ENCODE results near the gene DCAF8.

DNA sequence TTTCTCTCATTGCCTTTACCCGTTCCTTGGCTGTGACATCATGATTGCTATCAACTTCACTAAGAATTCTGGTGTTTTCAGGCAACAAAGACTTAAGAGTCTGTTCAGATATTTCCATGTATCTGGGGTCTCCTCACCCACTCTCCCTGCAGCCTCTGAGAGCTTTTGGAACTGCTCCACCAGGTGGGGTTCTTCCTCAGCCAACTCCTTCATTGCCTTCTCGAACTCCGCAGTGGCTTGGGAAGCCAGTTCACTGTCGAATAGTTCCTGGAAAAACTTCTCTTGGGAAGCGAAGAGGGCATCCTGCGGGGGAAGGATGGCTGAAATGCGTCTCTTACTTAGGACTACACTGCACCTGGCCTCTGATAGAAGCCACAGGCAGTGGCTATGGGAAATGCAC, 20.5 kb upstream of the DCAF8 start:
- no peak for TF ChIP-seq ZFX (IDR thresholded peaks at IDR 0.05)
- TF ChIP-seq, protein P1, sequence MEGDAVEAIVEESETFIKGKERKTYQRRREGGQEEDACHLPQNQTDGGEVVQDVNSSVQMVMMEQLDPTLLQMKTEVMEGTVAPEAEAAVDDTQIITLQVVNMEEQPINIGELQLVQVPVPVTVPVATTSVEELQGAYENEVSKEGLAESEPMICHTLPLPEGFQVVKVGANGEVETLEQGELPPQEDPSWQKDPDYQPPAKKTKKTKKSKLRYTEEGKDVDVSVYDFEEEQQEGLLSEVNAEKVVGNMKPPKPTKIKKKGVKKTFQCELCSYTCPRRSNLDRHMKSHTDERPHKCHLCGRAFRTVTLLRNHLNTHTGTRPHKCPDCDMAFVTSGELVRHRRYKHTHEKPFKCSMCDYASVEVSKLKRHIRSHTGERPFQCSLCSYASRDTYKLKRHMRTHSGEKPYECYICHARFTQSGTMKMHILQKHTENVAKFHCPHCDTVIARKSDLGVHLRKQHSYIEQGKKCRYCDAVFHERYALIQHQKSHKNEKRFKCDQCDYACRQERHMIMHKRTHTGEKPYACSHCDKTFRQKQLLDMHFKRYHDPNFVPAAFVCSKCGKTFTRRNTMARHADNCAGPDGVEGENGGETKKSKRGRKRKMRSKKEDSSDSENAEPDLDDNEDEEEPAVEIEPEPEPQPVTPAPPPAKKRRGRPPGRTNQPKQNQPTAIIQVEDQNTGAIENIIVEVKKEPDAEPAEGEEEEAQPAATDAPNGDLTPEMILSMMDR (conservative IDR thresholded peaks at IDR 0.05) = no peak

Measured in C4-2B (cell line).